HG02759 (cell line): Measurements from ENCODE around the gene CADM1.

Experiments used
- ATAC-seq: cut with Tn5 transposase; IDR thresholded peaks from one replicate; pipeline ENCODE4 v1.9.1; 2021; ENCODE audit warnings: mild to moderate bottlenecking, moderate library complexity; ENCODE audit not compliant: unreplicated experiment

CADM1 gene

DNA sequence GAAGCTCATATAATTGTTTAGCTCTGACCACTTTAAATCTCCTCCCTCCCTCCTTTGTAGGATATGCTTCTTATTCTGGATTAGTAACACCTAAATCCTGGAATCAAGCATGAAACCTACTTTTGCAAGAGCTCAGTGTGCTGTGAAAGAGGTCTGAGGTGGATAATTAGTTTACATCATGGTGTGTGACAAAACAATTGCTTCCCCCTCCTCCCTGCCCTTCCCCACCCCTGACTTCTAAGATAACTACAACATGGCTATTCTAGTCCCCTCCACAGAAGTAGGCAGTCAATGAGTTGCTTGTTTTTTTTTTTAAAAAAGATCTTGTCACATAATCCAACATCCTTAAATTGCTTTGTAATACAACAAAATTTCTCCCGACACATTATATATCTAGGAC, 314.0 kb downstream of the CADM1 start:
- ATAC-seq: no peak

DNA sequence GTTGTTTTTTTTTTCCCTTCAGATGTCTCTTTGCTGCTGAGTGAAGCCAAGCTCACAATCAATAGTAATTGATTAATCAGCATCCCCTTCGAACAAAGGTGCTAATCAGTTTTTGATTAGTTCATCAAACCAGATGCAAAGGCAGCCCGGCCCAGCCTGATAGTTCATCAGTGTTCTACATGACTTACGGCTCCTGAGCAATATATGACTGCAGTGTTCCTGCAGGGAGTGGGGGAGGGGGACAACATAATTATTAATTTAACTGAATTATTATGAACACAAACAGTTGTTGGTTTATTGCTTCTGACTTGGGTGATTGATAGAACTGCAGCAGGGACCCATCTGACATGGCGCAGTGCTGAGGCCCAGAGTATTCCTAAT, 315.3 kb downstream of the CADM1 start:
- ATAC-seq: no peak

DNA sequence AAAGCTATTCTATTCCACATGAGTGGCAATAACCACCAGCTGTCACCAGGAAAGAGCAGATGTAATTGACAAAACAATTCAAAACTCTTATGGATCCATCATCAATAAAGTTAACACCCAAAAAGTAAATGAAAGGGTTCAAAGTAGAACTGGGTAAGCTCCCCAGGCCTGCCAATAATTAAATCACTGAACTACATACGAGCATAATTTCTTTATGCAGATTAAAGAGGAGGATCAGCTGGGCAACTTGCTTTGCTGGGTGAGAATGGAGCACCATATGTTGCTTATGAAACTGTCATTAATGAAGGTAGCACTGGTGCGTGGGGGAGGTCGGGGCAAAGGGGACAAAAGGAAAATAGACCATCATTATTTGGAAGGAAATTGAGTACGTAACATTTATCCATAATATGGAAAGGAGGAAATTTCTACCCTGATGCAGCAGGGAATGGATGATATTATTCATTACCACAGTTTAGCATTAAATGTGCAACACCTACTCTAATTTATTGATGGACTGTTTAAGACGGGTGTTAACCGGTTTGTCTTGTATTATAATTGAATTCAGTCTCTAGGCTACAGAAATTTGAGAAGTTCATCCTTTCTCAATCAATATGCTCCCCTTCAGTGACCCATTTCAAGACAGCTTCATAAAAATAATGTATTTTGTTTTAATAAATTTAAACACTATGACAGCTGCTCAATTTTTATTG, 315.9 kb downstream of the CADM1 start:
- ATAC-seq: no peak

DNA sequence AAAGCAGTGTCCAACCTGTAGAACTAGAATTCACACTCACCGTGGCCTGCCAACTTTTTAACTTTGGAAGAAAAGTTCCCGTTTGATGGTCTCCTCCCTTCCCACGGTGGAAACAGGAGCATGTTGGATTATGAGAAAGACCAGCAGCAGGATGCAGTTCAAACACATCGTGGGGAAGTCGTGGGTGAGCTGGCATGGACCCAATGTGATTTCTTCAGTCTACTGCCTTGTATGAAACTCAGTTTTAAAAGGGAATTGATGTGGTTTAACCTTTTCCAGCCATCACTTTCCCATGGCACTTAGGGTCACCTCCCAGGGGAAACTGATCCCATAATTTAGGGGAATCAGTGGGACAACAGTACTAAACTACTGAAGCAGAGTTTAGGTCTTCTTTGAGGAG, 318.3 kb downstream of the CADM1 start:
- ATAC-seq: no peak

DNA sequence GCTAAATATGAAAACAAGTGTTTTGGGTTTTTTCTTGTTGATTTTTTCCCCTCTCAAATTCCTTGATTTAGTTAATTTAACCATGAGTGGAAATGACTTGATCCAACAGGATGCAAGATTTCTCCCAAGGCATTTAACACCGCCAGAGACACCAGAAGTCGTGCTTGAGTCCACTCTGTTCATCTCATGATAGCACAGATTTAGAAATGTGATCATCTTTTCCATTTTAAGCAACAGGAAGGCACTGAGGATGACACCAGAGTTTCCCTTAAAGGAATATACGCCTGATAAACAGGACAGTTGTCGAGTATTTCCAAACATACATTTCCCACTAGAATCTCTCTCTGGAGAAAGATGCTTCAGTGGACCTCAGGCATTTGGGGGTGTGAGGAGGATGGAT, 318.7 kb downstream of the CADM1 start:
- ATAC-seq: no peak

DNA sequence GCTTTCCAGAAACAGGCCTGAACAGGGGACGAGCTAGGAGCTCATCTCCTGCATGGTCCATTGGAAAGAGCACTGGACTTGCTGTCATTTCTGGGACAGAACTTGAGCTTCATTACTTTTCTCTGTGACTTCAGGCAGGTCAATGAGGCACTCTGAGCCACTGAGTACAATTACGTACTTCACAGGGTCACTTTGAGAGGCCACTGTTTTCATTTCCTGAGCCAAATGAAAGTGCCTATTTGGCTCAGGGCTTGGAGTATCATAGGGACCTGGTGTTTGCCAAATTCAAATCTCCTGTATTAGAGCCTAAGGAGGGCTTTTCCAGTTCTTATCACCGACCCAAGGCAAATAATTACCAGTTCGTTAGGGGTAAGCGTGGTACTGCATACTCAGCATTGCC, 319.3 kb downstream of the CADM1 start:
- ATAC-seq: no peak

DNA sequence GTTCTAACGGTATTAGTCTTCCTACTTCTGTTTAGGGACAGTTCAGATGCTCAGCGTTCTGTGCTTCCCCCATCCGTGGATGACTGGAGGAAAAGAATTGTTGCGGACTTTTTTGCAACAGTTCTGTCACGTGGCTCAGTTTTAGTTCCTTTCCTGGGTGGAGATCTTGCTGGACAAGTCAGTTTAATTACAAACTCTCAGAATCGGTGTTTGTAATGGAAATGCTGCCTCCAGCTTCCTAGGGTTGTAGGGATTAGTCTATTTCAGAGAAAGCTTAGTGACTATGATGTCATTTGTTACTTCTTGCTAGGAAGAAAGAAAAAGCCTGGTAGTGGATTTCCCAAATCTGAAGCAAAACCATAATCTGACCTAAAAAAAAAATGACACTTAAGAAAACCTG, 320.4 kb downstream of the CADM1 start:
- ATAC-seq: no peak

DNA sequence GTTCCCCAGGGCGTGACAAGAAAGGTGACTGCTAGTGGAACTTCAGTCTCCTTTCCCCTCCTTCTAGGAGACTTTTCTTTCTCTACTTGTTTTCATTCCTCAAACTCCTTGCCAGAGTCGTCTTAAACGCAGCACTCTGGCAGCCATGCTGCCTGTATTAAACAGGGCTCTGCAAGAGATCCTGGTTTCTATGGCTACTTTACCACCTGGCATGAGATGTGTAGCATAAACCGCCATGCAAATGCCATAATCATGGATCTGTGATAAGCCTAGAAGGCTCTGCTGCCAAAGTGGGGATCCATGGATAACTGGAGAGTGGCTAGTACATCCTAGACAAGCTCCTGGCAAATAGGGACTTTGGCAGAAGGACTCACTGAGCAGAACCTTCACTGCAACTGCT, 321.1 kb downstream of the CADM1 start:
- no peak for ATAC-seq

DNA sequence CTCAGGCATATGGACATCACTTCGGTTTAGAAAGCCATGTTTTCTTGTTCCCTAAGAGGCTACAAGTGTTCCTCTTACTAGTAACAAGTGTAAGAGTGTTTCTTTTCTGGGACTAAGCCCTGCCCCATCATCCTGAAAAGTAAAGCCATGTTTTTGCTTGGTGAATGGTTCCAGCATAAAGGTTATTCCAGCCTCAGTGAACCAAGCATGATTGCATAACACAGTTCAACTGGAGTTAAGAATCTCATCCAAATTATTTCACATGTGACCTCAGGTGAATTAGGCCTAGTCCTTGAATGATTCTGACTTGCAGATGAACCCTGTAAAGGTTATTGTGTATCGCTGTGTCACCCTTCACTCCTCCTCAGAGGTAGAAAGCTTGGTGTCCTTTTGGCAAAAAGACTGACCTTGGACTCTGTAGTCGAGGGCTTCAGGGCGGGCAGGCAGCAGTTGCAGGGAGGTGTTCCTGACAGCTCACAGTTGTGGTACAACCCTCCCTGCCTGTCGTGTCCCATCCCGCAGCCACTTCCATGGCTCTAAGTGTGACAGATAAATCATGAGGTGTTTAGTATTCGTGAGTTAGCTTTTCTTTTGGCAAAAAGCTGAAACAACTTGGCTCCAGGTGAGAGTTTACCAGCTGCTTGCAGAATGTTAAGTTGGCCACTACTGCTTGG, 321.8 kb downstream of the CADM1 start:
- no peak for ATAC-seq

DNA sequence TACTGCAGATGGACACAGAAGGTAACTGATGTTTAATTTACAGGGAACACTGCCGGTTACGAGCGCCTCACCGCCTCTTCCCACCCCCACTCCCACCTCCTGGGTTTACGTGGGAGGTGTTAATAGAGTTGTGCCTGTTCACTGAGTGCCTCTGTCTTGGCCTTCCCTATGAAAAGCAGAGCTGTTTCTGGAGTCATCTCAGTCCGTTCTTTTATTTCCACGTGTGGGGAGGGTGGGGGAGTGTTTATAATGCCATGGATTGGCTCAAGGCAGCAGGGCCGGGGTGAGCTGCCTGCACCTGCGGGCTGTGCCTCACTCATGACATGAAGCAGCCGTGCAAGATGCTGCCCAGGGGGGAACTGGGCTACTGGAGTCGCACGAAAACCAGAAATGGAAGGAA, 322.7 kb downstream of the CADM1 start:
- no peak for ATAC-seq

DNA sequence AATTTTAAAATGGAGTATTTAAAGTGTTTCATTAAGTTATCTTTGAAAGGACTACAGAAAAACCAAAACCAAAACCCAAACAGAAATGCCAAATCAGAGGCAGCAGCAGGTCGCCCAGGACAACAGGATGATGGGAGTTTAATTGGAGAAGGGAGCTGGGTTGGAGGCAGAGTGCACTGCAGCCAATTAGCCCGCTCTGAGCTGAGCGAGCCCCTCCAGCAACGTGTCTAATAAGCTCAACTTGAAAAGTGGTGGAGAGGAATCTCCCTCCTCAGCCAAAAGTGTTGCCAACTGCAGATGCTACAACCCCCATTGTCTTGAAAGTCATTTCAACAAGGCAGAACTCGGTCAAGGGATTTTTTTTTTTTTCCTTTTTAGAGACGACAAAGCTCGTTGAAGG, 323.9 kb downstream of the CADM1 start:
- no peak for ATAC-seq

DNA sequence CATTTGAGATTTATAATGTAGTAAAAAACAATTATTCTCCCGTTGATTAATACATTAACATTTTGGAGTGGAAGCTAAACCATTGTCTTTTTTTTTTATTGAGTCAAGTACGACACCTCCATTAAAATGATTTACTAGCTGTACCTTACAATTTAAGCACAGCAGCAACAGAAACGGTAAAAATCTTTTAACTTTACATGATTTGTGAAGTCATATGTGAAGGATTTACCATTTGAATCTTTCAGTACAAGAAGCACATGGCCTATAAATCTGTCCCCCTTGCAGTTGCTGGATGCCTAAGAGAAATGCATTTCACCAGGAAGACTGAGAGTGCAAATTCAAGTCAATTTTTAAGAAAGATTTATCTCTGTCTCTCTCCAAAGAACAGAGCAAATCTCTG, 324.6 kb downstream of the CADM1 start:
- ATAC-seq: no peak

DNA sequence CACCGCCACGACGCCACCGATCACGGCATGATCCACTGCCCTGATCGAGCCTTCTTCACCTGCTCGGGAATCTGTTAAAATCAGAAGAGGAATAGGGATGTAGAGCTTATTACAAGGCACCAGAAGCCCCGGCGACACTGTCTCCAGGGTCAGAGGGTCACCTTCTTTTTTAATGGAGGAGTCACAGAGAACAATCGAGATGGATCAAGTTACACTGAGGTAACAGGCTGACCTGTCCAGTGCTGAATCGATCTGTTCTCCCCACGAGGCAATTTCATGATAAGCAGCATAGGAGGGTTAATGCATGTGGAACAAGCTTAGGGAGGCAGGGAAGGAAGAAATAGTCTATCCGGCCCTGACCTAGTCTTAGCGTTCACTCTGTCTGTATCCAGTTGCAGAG, 325.5 kb downstream of the CADM1 start:
- no peak for ATAC-seq

DNA sequence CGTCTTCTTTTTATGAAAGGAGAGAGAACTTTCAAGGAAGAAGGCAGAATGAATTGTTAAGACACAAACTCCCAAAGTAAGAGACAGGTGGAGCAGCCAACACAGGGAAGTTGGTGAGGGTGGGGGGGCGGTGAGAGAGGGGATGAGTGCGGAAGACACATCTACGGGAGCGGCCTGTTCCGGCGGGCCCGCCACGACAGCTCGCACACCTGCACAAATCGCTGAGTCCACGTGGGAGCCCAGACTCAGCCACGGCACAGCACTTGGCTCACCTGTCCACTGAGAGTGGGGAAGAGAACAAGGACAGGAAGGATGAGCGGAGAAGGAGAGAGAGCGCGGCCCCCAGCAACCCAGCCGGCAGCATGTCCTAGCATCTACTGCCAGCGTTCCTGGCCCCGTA, 331.1 kb downstream of the CADM1 start:
- ATAC-seq: no peak

DNA sequence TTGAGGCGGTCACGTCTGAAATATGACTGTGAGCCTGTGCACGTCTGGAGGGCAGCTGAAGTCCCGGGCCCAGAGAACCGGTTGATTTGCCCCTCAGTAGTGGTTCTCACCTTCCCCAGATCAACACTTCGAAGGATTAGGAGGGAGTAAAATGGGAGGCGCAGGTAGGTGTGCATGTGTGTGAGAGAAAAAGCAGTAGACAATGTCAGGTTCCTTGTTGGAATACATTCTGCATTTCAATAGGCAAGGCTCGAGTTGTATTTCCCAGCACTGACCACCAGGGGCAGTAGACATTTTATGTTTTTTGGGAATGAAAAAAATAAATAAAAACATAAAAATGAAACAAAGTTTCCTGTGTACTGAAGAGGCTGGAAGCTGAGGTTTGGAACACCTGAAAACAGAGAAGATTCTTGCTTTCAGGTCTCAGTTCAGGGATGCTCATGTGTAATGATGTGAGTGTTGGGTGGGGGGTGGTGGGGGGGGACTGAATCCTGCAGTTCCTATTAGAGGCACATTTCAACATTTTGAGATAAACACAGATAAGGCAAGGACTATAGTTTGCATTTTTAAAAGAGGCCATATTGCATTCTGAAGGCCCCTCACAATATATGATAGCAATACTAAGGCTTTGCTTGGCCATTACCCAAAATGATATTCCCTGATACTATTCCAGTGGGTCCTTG, 333.9 kb downstream of the CADM1 start:
- ATAC-seq: no peak

DNA sequence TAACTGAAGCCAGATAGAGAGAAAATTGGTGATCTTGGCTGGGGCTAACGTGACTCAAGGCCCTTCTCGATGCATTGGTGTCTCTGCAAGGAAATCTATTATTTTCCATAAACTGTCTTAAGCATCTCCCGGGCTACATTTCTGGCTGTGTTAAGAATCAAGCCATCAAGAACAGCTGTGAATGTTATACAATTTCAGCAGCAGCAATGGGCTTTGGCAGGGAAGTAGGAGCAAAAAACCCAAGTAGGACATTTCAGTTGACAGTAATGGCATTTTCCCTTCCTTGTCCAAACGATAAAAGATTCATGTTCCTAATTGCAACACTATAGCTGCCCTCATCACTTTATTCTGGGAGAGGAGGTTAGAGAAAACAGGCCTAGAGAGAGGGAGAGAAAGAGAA, 335.0 kb downstream of the CADM1 start:
- no peak for ATAC-seq

DNA sequence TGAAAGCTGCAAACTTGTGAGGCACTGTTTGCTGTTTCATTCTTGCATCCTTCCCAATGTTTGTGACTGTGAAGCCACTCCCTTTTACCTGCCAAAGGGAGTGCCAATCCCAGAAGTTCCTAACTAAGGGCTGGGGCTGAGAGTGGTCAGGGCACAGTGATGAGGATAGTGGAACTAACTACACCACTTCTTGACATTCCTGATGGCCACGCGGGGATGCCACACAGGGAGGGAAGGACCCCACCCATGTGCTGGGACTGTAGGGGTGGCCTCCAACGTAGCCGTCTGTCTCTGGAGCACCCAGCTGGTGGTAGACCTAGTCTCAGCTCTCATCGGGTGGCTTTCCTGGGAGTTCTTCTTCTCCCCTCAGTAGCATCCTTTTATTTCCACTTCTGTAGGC, 335.5 kb downstream of the CADM1 start:
- ATAC-seq: no peak

DNA sequence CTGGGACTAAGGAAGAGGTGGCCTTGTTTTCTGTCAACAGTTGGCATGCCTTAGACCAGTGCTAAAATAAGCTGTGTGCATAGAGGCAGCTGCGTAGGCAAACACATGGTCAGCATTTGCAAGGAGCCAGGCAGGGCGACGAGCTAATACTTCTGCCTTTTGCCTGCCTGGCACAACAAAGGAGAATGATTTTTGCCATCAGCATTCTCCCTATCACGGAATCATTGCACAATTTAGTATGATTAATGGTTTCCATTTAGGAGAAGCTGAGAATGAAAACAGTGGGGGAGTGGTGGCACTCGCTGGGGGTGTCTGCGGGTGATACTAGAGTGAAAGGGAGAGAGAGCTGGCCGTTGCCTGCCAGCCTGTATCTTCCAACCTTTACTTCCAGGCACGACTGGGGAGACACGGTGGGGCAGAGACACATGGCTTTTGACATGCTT, 336.0 kb downstream of the CADM1 start:
- no peak for ATAC-seq

DNA sequence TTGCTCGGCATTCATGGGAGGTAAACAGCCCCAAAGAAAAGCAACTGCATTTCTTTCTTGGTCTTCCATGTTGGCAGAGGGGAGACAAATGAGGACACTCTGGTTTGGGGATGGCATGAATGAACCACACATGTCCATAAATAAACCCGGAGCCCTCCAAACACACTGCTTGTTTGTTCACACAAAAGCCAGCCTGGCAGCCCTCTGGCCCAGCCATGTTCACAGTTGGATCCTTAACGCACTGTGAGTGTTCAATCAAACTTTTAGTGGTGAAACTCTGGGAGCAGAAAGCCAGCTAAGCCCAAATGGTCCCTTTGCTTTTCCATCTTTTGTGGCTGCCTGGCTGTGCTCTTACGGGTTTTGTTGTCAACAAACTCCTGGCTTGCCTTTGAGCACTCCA, 336.8 kb downstream of the CADM1 start:
- ATAC-seq: no peak

DNA sequence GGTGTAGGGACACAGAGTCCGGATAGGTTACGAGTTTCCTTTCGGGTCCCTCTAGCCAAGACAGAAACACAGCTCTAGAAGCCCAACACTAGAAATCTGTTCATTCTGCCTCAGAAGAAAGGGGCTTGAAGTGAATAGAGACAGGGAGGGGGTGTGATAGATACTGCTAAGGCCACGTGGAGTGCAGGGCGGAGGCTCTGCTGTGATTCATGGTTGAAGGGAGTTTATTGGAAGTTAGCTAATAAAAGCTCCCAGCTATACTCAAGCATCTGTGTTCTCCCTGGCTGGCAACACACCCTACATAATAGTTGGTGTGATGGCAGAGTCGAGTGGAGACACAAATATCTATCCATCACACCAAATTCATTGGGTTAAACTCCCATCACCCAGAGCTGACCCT, 337.4 kb downstream of the CADM1 start:
- no peak for ATAC-seq

DNA sequence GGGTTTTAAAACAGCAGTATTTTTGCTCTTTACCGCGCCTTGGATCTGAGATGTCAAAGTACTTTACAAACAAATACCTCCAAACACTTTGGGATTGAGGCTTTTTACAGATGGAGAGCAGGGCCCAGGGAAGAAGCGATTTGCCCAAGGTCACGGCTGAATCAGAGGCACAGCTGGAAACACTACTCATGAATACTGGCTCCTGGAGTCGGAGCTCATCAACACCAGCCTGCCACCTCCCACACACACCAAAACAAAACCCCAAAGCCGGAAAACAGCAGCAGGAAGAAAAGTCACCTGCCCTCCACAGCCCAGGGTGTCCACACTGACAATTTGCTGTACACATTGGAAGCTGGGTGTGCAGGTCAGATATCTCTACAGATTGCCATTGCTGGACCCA, 339.4 kb downstream of the CADM1 start:
- ATAC-seq: no peak

DNA sequence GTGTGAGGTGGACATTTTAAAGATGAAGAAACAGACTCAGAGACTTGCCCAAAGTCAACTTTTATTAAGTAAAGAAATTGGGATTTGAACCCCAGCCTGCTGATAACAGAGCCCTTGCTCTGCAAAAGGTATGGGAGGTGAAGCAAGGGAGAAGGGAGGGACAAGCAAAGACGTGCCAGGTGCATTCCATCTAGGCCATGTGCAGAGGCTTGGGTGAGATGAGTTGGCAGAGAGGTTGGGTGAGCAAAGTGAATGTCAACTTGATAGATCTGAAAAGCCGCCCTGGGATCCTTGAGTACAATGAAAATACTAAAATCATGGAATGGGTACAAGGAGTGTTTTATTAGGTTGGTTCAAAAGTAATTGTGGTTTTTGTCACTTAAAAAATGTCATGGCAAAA, 341.3 kb downstream of the CADM1 start:
- ATAC-seq: no peak
